ENCODE data around the gene LLGL2. TPM values are rescaled to one million over a fixed set of nuclear protein-coding genes. Genes with fewer than 3 reads are reported as not detected.
"Not testable (repeated sequence)": the region's sequence is repeated elsewhere in the genome, so short reads cannot be mapped to it uniquely, and the experiment has no call there.

The LLGL2 gene
- total and polyA plus RNA-seq, 9 donors = 0.20 to 45.4 (median 15.1) TPM

DNA sequence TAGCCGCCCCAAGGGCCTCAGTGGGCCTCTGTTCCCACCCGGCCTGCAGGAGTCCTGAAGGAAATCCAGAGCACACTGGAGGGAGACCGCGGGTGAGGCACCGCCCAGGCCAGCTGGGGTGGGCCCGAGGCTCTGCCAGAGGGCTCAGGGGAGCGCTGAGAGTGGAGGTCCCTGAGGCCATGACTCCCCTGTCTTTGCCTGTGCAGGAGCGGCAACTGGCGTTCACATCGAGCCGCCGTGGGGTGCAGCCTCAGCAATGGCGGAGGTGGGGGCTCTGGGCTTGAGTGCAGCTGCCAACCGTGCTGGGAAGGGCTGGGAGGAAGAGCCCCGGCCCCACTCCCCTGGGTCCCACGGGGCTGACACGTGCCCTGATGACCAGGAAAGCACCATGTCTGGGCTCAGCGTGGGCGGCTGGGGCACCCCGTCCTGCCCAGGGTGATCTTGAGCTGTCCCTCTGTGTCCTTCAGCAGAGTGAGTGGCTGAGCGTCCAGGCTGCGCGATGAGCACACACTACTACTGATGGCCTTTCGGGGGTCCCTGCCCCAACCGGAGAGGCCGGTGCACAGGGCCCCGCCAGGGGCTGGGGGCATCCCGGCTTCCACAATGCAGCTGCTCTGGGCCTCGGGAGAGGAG, 49.0 kb downstream of the LLGL2 start:
- peaks cover 4% of the 10 kb centered on the region for H3K4me1 ChIP-seq (ENCODE audit: insufficient read depth)
- no peak overlapping the region for H3K4me3 ChIP-seq
- TF ChIP-seq EP300 (IDR thresholded peaks at IDR 0.05) = no peak
- TF ChIP-seq CTCF (IDR thresholded peaks at IDR 0.05) = no peak
- TF ChIP-seq POLR2A (IDR thresholded peaks at IDR 0.05) = no peak
- H3K27me3 ChIP-seq = no peaks in the 10 kb centered on the region
- no peak overlapping the region for H3K27ac ChIP-seq
- DNase-seq = no peak
- intact Hi-C loops (cut with DNase I) = no loop called here
- no peaks in the 10 kb centered on the region for H3K36me3 ChIP-seq
- no peaks in the 10 kb centered on the region for H3K9me3 ChIP-seq
- WGBS, 3 donors = 75 to 87% (median 83%) methylated on average over 29 of the region's 29 CpGs

DNA sequence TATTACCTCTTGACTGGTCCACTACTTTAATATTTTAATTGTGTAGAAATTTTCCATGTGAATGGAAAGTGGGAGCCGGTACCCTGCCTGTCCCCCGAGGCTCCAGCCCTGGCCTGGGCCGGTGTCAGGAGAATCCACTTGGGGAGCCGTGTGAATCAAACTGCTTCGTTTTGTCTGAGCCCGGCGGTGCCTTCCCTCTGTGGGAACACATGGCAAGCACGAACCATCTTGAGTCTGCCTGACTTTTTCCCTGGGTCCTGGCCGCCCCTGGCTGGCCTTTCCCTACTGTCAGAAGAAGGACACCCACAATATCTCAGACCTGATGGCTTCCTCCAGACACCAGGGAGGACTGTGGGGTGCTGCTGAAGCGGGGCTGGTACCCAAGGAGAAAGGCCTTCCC, 49.7 kb downstream of the LLGL2 start:
- Histone ChIP-seq H3K9me3 (no peaks in the 10 kb centered on the region), H3K4me3 (no peak overlapping the region), H3K36me3 (no peaks in the 10 kb centered on the region), H3K27ac (no peak overlapping the region), H3K4me1 (ENCODE audit: insufficient read depth) (peaks cover 4% of the 10 kb centered on the region), H3K27me3 (no peaks in the 10 kb centered on the region)
- intact Hi-C loops (cut with DNase I) = no loop called here
- no peak for TF ChIP-seq POLR2A (IDR thresholded peaks at IDR 0.05)
- TF ChIP-seq CTCF (IDR thresholded peaks at IDR 0.05) = no peak
- TF ChIP-seq EP300 (IDR thresholded peaks at IDR 0.05) = no peak
- DNase-seq = no peak
- 84 to 90% (median 88%) methylated on average over 10 of the region's 10 CpGs for WGBS, 3 donors

DNA sequence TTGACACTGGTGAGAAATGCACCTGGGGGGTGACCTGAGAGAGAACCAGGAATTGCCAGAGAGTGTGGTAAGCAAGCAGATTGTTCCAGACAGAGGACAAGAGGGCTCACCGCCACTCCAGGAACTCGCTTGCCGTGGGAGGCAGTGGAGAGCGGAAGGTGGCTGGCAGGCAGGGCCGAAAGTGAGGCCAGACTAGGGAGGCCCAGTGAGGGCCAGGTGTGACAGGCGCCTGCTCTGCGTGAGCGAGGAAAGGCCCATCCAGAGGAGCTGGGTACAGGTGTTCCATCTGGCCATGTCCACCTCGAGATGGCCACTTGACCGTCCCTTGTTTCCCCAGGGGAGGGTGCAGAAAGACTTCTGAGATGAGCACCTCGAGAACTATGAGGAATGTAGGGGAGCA, 50.2 kb downstream of the LLGL2 start:
- WGBS, 3 donors = 87 to 92% (median 91%) methylated on average over 11 of the region's 11 CpGs
- TF ChIP-seq EP300 (IDR thresholded peaks at IDR 0.05) (no peak), POLR2A (IDR thresholded peaks at IDR 0.05) (no peak), CTCF (IDR thresholded peaks at IDR 0.05) (no peak)
- no peak for DNase-seq
- Histone ChIP-seq H3K27me3 (no peaks in the 10 kb centered on the region), H3K4me3 (no peak overlapping the region), H3K4me1 (ENCODE audit: insufficient read depth) (peaks cover 4% of the 10 kb centered on the region), H3K36me3 (no peaks in the 10 kb centered on the region), H3K9me3 (no peaks in the 10 kb centered on the region), H3K27ac (no peak overlapping the region)
- intact Hi-C loops (cut with DNase I) = no loop called here

DNA sequence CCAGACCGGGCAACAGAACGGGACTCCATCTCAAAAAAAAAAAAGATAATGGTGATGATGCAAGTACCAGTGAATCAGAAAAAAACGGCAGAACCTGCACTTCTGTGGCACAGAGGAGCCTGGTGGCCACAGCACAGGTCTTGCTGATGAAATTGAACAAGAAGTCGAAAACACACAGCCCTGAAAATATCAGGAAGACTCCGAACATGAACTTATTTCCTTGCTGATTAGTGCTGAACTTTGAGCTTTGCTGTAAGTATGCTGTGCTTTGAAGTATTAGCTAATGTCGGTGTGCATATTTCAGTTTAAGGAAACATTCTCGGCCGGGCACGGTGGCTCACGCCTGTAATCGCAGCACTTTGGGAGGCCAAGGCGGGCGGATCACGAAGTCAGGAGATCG, 51.2 kb downstream of the LLGL2 start:
- no peak for TF ChIP-seq EP300 (IDR thresholded peaks at IDR 0.05)
- TF ChIP-seq POLR2A (IDR thresholded peaks at IDR 0.05) = no peak
- TF ChIP-seq CTCF (IDR thresholded peaks at IDR 0.05) = no peak
- Histone ChIP-seq H3K4me3 (no peak overlapping the region), H3K36me3 (no peaks in the 10 kb centered on the region), H3K27me3 (no peaks in the 10 kb centered on the region), H3K9me3 (no peaks in the 10 kb centered on the region), H3K4me1 (ENCODE audit: insufficient read depth) (peaks cover 4% of the 10 kb centered on the region), H3K27ac (no peak overlapping the region)
- DNase-seq = no peak
- WGBS, 3 donors = 88 to 93% (median 89%) methylated on average over 14 to 15 of the region's 15 CpGs
- intact Hi-C loops (cut with DNase I) = no loop called here

- not testable (repeated sequence) for H3K4me3 ChIP-seq; H3K9me3 ChIP-seq; H3K27me3 ChIP-seq; H3K27ac ChIP-seq; H3K4me1 ChIP-seq (ENCODE audit: insufficient read depth); DNase-seq; H3K36me3 ChIP-seq
- WGBS, 3 donors = 87 to 88% (median 88%) methylated on average over 23 of the region's 23 CpGs
- intact Hi-C loops (cut with DNase I) = loop anchor here in 2 of 4 donors (5.0 to 10.0 kb wide), 2 partner anchors 44 to 156 kb away; no protein-coding TSS in a partner anchor
These were observed 55.7 kb downstream of the LLGL2 start for GRCh38 chr17:75581121-75581725.

- WGBS, 3 donors = 84 to 93% (median 89%) methylated on average over 6 of the region's 6 CpGs
- not testable (repeated sequence) for H3K9me3 ChIP-seq; H3K36me3 ChIP-seq; H3K27ac ChIP-seq; H3K4me3 ChIP-seq; H3K4me1 ChIP-seq (ENCODE audit: insufficient read depth); H3K27me3 ChIP-seq; DNase-seq
- intact Hi-C loops (cut with DNase I) = loop anchor here in 2 of 4 donors (5.0 to 10.0 kb wide), 2 partner anchors 46 to 158 kb away; no protein-coding TSS in a partner anchor
These were observed 57.7 kb downstream of the LLGL2 start for GRCh38 chr17:75583197-75583596.
